ENCODE data around the gene WDR89. TPM values are rescaled to one million over a fixed set of nuclear protein-coding genes. Genes with fewer than 3 reads are reported as not detected.

Gene WDR89
- total RNA-seq, 1 experiment from 2014 or later: 14.4 TPM

DNA sequence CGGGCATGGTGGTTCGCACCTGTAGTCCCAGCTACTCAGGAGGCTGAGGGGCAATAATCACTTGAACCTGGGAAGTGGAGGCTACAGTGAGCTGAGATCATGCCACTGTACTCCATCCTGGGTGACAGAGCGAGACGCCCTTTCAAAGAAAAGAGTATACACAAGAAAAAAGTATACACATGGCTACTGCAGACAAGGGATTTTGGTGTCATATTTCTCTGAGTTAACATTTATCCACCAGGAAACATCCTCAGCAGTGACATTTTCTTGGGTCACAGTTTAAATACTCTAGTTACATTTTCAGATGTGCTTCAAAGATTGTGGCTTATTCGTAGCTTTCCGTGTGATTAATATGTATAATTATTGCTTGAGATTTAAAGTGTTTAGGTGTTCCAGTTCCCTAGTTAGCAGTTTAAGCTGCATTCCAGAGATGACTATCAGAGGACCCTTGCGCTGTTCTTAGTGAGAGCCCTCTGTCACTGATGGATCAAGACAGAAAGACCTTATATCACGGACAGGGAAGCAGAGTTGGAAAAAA is 93.8 kb downstream of the WDR89 start:
- peaks cover 7% of the 10 kb centered on the region for H3K36me3 Mint-ChIP-seq (ENCODE audit: insufficient read depth, unreplicated experiment)
- Histone ChIP-seq H3K36me3 (ENCODE audit: control insufficient read depth, insufficient read depth, low read length) (no peaks in the 10 kb centered on the region), H3K4me3 (ENCODE audit: low read depth, low read length) (no peak overlapping the region), H3K27me3 (replicated peaks; ENCODE audit: control insufficient read depth, insufficient read depth, low read length) (no peaks in the 10 kb centered on the region), H3K9me3 (no peaks in the 10 kb centered on the region), H3K4me1 (0 out of 2 replicates have a peak, but pooled peaks cover 8% of the 10 kb centered on the region)
- TF ChIP-seq, protein P1, sequence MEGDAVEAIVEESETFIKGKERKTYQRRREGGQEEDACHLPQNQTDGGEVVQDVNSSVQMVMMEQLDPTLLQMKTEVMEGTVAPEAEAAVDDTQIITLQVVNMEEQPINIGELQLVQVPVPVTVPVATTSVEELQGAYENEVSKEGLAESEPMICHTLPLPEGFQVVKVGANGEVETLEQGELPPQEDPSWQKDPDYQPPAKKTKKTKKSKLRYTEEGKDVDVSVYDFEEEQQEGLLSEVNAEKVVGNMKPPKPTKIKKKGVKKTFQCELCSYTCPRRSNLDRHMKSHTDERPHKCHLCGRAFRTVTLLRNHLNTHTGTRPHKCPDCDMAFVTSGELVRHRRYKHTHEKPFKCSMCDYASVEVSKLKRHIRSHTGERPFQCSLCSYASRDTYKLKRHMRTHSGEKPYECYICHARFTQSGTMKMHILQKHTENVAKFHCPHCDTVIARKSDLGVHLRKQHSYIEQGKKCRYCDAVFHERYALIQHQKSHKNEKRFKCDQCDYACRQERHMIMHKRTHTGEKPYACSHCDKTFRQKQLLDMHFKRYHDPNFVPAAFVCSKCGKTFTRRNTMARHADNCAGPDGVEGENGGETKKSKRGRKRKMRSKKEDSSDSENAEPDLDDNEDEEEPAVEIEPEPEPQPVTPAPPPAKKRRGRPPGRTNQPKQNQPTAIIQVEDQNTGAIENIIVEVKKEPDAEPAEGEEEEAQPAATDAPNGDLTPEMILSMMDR (IDR thresholded peaks at IDR 0.05; ENCODE audit: insufficient read depth in 1 of 2, low read depth in 1 of 2, low read length in 1 of 2, severe bottlenecking in 1 of 2, unreplicated experiment in 1 of 2): no peak
- CTCF ChIA-PET: no interaction called here
- POLR2A ChIA-PET: no interaction called here
- no peak overlapping the region for H3K4me3 Mint-ChIP-seq (ENCODE audit: unreplicated experiment)
- DNase-seq: no peak
- BruUV-seq (replicated peaks): no TSS peak
- no peaks in the 10 kb centered on the region for H3K27me3 Mint-ChIP-seq (ENCODE audit: insufficient read depth, unreplicated experiment)
- intact Hi-C loops (cut with micrococcal nuclease; ENCODE audit: unreplicated experiment): no loop called here
- no peaks in the 10 kb centered on the region for H3K9me3 Mint-ChIP-seq (ENCODE audit: unreplicated experiment)
- H3K27ac Mint-ChIP-seq (ENCODE audit: unreplicated experiment): no peak overlapping the region
- peaks cover 18% of the 10 kb centered on the region for H3K4me1 Mint-ChIP-seq (ENCODE audit: low read depth, unreplicated experiment)

Other genes starting within 250 kb of the WDR89 start
- gene PPP2R5E, start 98.5 kb downstream of the WDR89 start, total RNA-seq (2022): 56.6 and 58.6 TPM in 2 replicates
- gene SGPP1, start 86.2 kb upstream of the WDR89 start, total RNA-seq (2022): 15.2 and 16.9 TPM in 2 replicates
- 48.5 and 50.3 TPM in 2 replicates for gene SYNE2, start 211.1 kb upstream of the WDR89 start, total RNA-seq (2022)

All from Caco-2 (cell line).